Measurements from ENCODE around the gene TMEM43. TPM values are rescaled to one million over a fixed set of nuclear protein-coding genes. Genes with fewer than 3 reads are reported as not detected.

The TMEM43 gene
- total RNA-seq, 2 experiments from 2014 or later, result 18.3 to 19.8 TPM

GRCh38 chr3:14142567-14143270 is 17.9 kb downstream of the TMEM43 start:
- H3K27me3 Mint-ChIP-seq (ENCODE audit: low read depth), result no peaks in the 10 kb centered on the region
- DNase-seq, result peak; percentile 44
- H3K27ac Mint-ChIP-seq, result peak overlapping the region; percentile 83
- CTCF ChIA-PET, result interaction anchor here (0.8 to 1.2 kb wide), 2 partner anchors 17 to 246 kb away, joined by 3 to 4 read pairs; partner anchors contain the start of gene TMEM43
- intact Hi-C loops (cut with micrococcal nuclease), result loop anchor here (2.0 kb wide), 1 partner anchor 246 kb away; no protein-coding TSS in a partner anchor
- peaks cover 20% of the 10 kb centered on the region for H3K36me3 Mint-ChIP-seq (ENCODE audit: low read depth)
- H3K4me3 Mint-ChIP-seq, result no peak overlapping the region
- peaks cover 48% of the 10 kb centered on the region for H3K4me1 Mint-ChIP-seq (ENCODE audit: low read depth)
- H3K9me3 Mint-ChIP-seq, result no peaks in the 10 kb centered on the region

GRCh38 chr3:14143271-14144225 is 18.7 kb downstream of the TMEM43 start:
- Mint-ChIP-seq H3K4me1 (ENCODE audit: low read depth) (peaks cover 48% of the 10 kb centered on the region), H3K9me3 (no peaks in the 10 kb centered on the region), H3K36me3 (ENCODE audit: low read depth) (peaks cover 20% of the 10 kb centered on the region), H3K27me3 (ENCODE audit: low read depth) (no peaks in the 10 kb centered on the region), H3K27ac (peak overlapping the region; percentile 83), H3K4me3 (no peak overlapping the region)
- intact Hi-C loops (cut with micrococcal nuclease), result loop anchor here (1.0 to 2.0 kb wide), 5 partner anchors 19 to 289 kb away; partner anchors contain the start of gene CHCHD4
- DNase-seq, result no peak
- CTCF ChIA-PET, result interaction anchor here (0.8 to 1.2 kb wide), 2 partner anchors 18 to 247 kb away, joined by 3 to 4 read pairs; partner anchors contain the start of gene TMEM43

DNA sequence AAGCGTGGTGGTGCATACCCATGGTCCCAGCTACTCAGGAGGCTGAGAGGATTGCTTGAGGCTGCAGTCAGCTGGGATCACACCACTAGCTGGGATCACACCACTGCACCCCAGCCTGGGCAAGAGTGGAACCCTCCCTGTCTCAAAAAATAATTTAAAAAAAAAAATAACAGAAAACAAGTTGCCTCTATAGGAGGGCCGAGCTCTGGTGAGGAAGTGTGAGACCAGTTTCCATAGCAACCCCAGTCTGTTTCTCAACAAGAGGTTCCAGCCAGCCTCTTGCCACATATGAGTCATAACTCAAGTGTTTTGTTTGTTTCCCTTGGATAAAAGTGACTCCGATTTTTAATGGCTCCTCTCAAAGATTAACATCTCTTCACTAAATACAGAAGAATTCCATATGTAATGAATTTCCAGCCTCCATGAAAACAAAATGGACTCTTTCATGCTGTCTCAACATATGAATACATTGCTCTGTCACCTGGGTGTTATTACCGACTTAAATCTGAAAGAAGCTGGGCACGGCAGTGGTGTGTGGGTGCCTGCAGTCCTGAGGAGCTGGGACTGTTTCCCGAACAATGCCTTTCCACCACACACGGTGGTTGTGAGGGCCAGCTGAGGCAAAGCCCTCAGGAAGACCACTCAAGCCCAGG is 19.7 kb downstream of the TMEM43 start:
- H3K4me1 Mint-ChIP-seq (ENCODE audit: low read depth), result peaks cover 48% of the 10 kb centered on the region
- no peaks in the 10 kb centered on the region for H3K9me3 Mint-ChIP-seq
- intact Hi-C loops (cut with micrococcal nuclease), result loop anchor here (1.0 to 2.0 kb wide), 4 partner anchors 20 to 288 kb away; partner anchors contain the start of gene CHCHD4
- peak; percentile 70 for DNase-seq
- CTCF ChIA-PET, result interaction anchor here (1.3 kb wide), 1 partner anchor 248 kb away, joined by 7 read pairs; no protein-coding TSS in a partner anchor
- H3K27ac Mint-ChIP-seq, result peak overlapping the region; percentile 81
- peaks cover 17% of the 10 kb centered on the region for H3K36me3 Mint-ChIP-seq (ENCODE audit: low read depth)
- peak overlapping the region; percentile 19 for H3K4me3 Mint-ChIP-seq
- no peaks in the 10 kb centered on the region for H3K27me3 Mint-ChIP-seq (ENCODE audit: low read depth)

DNA sequence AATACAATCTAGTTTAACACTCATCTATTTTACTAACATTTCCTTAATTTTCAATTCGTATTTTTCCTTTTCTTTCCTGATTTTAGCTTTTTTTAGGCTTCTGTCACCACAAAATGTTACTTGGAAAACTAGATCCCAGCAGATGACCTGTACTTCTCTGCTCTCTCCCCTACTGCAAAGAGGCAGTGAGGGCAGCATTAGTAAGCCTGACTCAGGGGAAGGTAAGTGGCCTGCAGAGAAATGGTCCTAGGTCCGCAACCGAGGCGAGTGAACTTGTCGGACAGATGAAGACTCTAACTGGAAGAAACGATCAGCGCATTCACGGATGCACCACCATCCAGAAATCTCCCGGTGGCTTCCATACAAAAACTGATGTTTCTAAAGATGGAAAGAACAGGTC is 20.4 kb downstream of the TMEM43 start:
- H3K27ac Mint-ChIP-seq, result peak overlapping the region; percentile 59
- no peak for DNase-seq
- H3K36me3 Mint-ChIP-seq (ENCODE audit: low read depth), result peaks cover 16% of the 10 kb centered on the region
- peaks cover 48% of the 10 kb centered on the region for H3K4me1 Mint-ChIP-seq (ENCODE audit: low read depth)
- CTCF ChIA-PET, result interaction anchor here (1.3 kb wide), 1 partner anchor 249 kb away, joined by 7 read pairs; no protein-coding TSS in a partner anchor
- H3K27me3 Mint-ChIP-seq (ENCODE audit: low read depth), result no peaks in the 10 kb centered on the region
- intact Hi-C loops (cut with micrococcal nuclease), result loop anchor here (2.0 kb wide), 1 partner anchor 288 kb away; no protein-coding TSS in a partner anchor
- H3K9me3 Mint-ChIP-seq, result no peaks in the 10 kb centered on the region
- no peak overlapping the region for H3K4me3 Mint-ChIP-seq

DNA sequence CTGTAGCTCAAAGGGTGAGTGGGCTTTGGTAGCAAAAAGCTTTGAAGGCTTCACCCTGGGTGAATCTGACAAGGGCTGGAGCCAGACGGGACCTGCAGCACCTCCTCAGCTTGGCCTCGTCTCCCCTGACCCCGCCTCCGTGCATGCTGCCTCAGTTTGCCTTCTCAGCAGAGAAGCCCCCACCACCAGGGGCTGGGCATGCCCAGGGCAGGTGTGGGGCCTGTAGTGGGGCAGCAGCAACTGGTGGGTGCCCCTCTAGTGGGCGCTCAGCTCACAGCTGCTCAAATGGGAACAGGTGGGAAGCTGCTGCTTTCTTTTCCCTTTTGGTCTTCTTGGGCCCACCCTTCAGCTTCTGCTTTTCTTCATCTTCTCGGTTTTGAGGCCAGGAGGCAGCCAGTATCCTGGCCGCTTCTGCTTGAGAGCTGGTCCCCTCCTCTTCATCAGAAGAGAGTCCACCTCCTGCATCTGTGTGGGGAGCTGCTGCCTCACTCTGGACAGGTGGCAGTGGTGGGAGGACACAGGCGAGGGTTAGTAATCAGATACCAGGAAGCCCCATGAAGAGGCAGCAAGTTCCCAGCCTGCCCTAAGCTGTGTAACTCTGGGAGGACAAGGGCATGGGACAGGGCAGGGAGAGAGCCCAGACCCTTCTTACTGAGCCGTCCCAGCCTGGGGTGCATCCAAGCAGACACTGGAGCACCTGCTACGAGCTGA is 21.0 kb downstream of the TMEM43 start:
- H3K27me3 Mint-ChIP-seq (ENCODE audit: low read depth), result no peaks in the 10 kb centered on the region
- DNase-seq, result no peak
- H3K36me3 Mint-ChIP-seq (ENCODE audit: low read depth), result peaks cover 16% of the 10 kb centered on the region
- peak overlapping the region; percentile 50 for H3K27ac Mint-ChIP-seq
- no peaks in the 10 kb centered on the region for H3K9me3 Mint-ChIP-seq
- intact Hi-C loops (cut with micrococcal nuclease), result loop anchor here (2.0 kb wide), 1 partner anchor 287 kb away; no protein-coding TSS in a partner anchor
- peaks cover 43% of the 10 kb centered on the region for H3K4me1 Mint-ChIP-seq (ENCODE audit: low read depth)
- H3K4me3 Mint-ChIP-seq, result no peak overlapping the region
- CTCF ChIA-PET, result interaction anchor here (0.9 to 1.3 kb wide), 1 partner anchor 249 kb away, joined by 6 to 7 read pairs; no protein-coding TSS in a partner anchor

DNA sequence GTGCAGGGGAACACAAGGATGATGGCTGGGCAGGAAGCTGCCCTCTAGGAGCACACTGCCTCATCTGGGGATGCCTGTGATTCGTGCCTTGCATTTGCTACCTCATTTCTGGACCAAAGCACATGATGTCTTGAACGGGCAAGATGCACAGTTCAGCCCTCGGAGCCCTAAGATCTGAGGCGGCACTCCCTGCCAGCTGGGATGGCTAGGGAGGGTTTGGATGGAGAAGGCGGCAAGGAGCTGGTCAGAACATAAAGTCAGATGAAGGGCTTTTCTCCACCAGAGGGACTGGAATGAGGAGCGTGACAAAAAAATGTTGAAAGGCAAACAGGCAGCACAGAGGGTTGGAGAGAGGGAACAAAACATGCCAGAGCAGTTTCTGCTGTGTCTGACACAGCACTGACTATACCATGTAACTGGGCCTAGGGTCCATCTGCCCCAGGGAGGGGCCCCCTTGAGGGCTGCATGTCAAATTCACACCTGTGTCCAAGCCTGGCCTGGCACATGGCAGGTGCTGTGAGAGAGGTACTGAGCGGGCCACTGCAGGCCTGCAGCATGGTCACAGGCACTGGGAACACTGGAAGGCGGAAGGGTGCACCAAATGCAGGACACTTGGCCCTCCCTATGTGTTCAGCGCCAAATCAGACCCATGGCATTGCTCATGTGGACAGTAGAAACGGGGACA is 21.7 kb downstream of the TMEM43 start:
- intact Hi-C loops (cut with micrococcal nuclease), result no loop called here
- CTCF ChIA-PET, result interaction anchor here (0.9 kb wide), 1 partner anchor 250 kb away, joined by 6 read pairs; no protein-coding TSS in a partner anchor
- no peaks in the 10 kb centered on the region for H3K9me3 Mint-ChIP-seq
- no peak overlapping the region for H3K27ac Mint-ChIP-seq
- H3K27me3 Mint-ChIP-seq (ENCODE audit: low read depth), result no peaks in the 10 kb centered on the region
- no peak overlapping the region for H3K4me3 Mint-ChIP-seq
- DNase-seq, result no peak
- peaks cover 16% of the 10 kb centered on the region for H3K36me3 Mint-ChIP-seq (ENCODE audit: low read depth)
- H3K4me1 Mint-ChIP-seq (ENCODE audit: low read depth), result peaks cover 36% of the 10 kb centered on the region

GRCh38 chr3:14147066-14147435 is 22.2 kb downstream of the TMEM43 start:
- peaks cover 30% of the 10 kb centered on the region for H3K4me1 Mint-ChIP-seq (ENCODE audit: low read depth)
- intact Hi-C loops (cut with micrococcal nuclease), result no loop called here
- no peak overlapping the region for H3K27ac Mint-ChIP-seq

DNA sequence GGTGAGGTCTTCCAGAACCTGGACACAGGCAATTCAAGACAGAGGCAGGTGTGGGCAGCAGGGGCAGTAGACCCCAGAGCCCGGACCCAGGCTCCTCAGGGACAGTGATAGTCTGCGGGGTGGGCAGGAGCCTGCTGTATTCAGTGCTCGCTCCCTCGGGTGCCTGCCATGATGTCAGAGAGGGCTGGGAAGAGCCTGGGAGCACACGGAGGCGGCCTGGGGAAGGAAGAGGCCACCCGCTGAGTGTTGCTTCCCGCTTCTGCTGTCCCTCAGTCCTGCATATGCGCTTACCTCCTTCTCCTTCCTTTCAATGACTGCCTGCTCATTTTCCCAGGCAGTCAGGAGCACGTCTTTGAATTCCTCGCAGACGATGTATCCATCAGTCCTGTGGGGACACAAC is 22.8 kb downstream of the TMEM43 start:
- Mint-ChIP-seq H3K9me3 (no peaks in the 10 kb centered on the region), H3K4me3 (no peak overlapping the region), H3K36me3 (ENCODE audit: low read depth) (peaks cover 9% of the 10 kb centered on the region), H3K27me3 (ENCODE audit: low read depth) (no peaks in the 10 kb centered on the region), H3K4me1 (ENCODE audit: low read depth) (peaks cover 25% of the 10 kb centered on the region), H3K27ac (no peak overlapping the region)
- no peak for DNase-seq
- CTCF ChIA-PET, result no interaction called here
- intact Hi-C loops (cut with micrococcal nuclease), result no loop called here

More at GRCh38 chr3:14147066-14147435, 22.2 kb downstream of the TMEM43 start:
- CTCF ChIA-PET, result no interaction called here
- Mint-ChIP-seq H3K4me3 (no peak overlapping the region), H3K9me3 (no peaks in the 10 kb centered on the region), H3K36me3 (ENCODE audit: low read depth) (peaks cover 12% of the 10 kb centered on the region), H3K27me3 (ENCODE audit: low read depth) (no peaks in the 10 kb centered on the region)
- DNase-seq, result no peak

DNA sequence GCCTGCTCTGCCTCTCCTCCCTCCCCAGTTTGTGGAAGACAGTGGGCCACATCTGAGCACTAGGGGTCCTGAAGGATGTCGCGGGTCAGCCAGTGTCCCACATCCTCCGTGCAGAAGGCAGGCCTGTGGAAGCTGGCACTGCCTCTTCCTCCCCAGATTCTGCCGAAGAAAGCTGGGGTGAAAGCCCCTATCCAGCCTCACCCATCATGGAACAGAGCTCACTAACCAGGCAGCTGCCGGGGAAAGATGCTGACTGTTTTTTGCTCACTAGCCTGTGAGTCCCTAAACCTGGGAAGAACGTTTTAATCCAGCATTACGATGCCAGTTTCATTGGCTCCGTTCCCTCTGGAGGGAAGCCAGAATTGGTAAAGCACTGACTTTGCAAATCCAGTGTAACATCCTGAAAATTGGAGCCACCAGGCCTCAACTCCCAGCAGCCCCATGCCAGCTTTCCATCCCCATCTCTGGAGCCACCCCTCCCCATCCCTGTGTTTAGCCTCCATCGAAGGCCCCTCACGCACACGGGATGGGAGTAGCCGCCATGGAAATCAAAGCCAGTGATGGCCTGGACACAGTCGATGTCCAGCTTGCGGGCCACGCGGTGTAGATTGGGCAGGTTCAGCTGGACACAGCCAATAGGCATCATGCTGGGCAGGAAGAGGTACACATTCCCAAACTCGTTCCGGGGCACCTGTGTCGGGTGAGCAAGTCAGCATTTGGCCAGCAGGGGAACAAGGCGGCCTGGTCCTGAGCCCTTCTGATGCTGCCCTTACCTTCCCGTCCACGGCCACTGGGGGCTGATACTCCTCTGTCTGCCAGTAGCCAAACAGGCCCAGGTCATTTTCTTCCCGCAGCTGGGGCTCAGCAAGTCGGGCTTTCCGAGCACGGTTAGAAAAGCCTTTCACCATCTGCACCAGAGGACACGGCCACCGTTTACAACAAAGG is 23.5 kb downstream of the TMEM43 start:
- peaks cover 9% of the 10 kb centered on the region for H3K36me3 Mint-ChIP-seq (ENCODE audit: low read depth)
- no peaks in the 10 kb centered on the region for H3K27me3 Mint-ChIP-seq (ENCODE audit: low read depth)
- CTCF ChIA-PET, result interaction anchor here (0.6 kb wide), 1 partner anchor 839 kb away, joined by 6 read pairs; no protein-coding TSS in a partner anchor
- no peak for DNase-seq
- H3K4me3 Mint-ChIP-seq, result no peak overlapping the region
- no peaks in the 10 kb centered on the region for H3K9me3 Mint-ChIP-seq
- H3K4me1 Mint-ChIP-seq (ENCODE audit: low read depth), result peaks cover 18% of the 10 kb centered on the region
- no peak overlapping the region for H3K27ac Mint-ChIP-seq
- intact Hi-C loops (cut with micrococcal nuclease), result no loop called here

- CTCF ChIA-PET, result no interaction called here
- intact Hi-C loops (cut with micrococcal nuclease), result no loop called here
- Mint-ChIP-seq H3K27ac (no peak overlapping the region), H3K4me3 (no peak overlapping the region), H3K4me1 (ENCODE audit: low read depth) (peaks cover 4% of the 10 kb centered on the region), H3K27me3 (ENCODE audit: low read depth) (no peaks in the 10 kb centered on the region), H3K36me3 (ENCODE audit: low read depth) (peaks cover 15% of the 10 kb centered on the region), H3K9me3 (no peaks in the 10 kb centered on the region)
- no peak for DNase-seq
Measured at GRCh38 chr3:14150078-14150477, 25.2 kb downstream of the TMEM43 start.
